ENCODE measurements around the gene TMEM30A.

TMEM30A gene

GRCh38 chr6:75284632-75285282, at the start of gene TMEM30A:
TMEM30A (minus strand) TSS chr6:75284792; CDS start chr6:75284638, 154 bp downstream.
- DNase-seq (ENCODE audit: low spot score): peak; percentile 97

GRCh38 chr6:75333676-75334200, 49.1 kb upstream of the TMEM30A start:
- no peak for DNase-seq (ENCODE audit: low spot score)

DNA sequence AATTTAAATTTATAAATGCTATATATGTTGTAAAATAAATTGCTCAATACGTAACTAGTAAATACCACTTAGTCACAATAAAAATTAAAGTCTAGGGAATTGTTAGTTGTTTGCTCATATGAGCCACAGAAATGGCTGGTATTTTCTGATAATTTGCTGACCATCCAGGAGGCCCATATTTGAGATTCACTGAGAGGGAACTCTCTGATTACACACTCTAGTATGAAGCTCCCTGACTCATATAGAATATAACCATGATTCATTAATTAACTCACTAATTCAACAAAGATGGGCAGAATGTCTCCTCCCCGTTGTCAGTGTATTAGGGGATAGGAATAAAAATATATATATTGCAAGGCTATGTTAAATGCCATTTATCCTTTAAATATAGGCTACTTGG, 46.6 kb upstream of the TMEM30A start:
- DNase-seq (ENCODE audit: low spot score): peak; percentile 11

DNA sequence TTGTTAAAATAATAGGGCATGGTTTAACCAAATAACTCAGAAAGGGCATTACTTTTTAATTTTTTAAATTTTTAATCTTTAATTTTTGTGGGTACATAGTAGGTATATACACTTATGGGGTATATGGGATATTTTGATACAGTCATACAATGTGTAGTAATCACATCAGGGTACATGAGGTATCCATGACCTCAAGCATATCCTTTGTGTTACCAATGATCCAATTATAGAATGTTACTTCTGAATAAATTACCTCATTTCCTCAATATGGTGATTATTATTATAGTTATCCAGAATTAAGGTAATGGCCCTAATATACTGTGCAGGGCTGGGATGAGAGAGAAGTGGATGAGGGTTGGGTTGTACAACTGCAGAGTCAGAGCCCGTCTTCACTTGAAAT, 45.1 kb upstream of the TMEM30A start:
- no peak for DNase-seq (ENCODE audit: low spot score)

GRCh38 chr6:75327807-75328206, 43.2 kb upstream of the TMEM30A start:
- no peak for DNase-seq (ENCODE audit: low spot score)

- DNase-seq (ENCODE audit: low spot score): no peak
Observed at GRCh38 chr6:75326557-75327258, 42.1 kb upstream of the TMEM30A start.

GRCh38 chr6:75318900-75319299, 34.3 kb upstream of the TMEM30A start:
- DNase-seq (ENCODE audit: low spot score): no peak

GRCh38 chr6:75317503-75318206, 33.1 kb upstream of the TMEM30A start:
- peak; percentile 64 for DNase-seq (ENCODE audit: low spot score)

GRCh38 chr6:75315978-75316377, 31.4 kb upstream of the TMEM30A start:
- no peak for DNase-seq (ENCODE audit: low spot score)

DNA sequence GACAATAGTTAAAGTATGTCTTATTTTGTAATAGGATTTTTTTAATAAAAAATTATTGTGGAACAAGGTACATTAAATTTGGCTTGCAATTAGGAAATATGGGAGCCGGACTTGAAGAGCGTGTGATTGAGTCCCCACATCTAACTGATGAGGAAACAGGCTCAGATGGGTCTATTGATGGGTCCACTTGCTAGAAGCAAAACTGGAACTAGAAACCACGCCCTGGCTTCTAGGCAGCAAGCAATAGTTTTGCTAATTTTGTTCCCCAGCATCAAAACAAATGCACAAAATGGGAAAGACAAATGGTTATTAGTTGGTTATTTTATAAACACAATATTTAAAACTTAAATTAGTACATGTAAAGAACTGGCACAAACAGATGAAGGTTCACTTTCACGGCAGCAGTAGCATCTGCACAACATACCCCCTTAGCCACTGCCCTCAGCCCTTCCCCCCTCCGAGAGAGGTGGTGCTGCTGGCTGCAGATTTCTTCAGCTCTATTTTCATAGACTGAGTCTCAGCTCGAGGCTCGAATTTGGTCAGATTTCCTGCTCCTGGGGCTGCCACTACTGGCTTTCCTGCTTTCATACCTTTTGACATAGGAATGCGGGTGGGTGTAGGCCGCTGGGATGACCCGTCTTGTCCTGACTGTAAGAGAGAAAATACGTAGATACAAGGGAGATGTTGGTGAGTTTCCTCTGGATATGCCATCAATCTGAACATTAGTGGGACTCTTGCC, 23.8 kb upstream of the TMEM30A start:
- DNase-seq (ENCODE audit: low spot score): no peak

- no peak for DNase-seq (ENCODE audit: low spot score)
Observed at GRCh38 chr6:75307364-75308004, 22.9 kb upstream of the TMEM30A start.

- DNase-seq (ENCODE audit: low spot score): no peak
Observed at GRCh38 chr6:75306064-75306463, 21.5 kb upstream of the TMEM30A start.

DNA sequence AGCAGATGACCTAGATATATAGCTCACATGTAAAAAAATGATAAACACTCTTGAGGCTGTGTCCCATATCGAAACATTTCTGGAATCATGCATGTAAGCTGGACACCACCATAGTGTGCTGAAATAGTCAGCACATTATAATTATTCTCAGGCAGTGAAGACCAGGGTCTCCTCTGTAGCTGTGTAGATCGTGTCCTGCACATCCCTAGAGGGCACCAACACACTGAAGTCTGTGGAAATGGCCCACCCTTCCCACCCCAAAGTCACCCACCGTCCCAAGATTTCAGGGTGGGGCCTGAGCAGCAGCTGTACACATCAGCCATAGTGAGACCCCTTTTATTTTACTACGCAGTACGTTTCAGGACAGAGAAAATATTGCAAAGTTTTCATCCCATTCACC, 21.0 kb upstream of the TMEM30A start:
- DNase-seq (ENCODE audit: low spot score): no peak

- DNase-seq (ENCODE audit: low spot score): no peak
Observed at GRCh38 chr6:75302280-75302679, 17.7 kb upstream of the TMEM30A start.

DNA sequence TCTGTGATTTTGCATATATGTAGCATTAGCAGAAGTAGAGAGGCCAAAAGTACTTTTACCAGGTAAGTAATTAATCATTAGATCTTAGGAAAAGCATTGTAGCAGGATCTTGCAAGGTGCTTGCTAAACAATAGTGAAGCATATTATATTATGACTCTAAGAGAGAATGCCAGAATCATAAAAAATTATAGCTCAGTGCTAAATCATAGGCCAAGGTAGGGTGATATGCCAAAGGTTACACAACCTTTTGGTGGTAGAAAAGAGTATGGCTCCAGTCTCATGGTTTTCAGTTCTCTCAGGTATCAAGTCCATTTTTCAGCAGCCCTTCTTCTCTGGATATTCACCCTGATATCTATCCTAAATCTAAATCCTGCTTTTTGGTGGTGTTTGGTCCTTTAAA, 16.9 kb upstream of the TMEM30A start:
- no peak for DNase-seq (ENCODE audit: low spot score)

- no peak for DNase-seq (ENCODE audit: low spot score)
Observed at GRCh38 chr6:75301088-75301487, 16.5 kb upstream of the TMEM30A start.

DNA sequence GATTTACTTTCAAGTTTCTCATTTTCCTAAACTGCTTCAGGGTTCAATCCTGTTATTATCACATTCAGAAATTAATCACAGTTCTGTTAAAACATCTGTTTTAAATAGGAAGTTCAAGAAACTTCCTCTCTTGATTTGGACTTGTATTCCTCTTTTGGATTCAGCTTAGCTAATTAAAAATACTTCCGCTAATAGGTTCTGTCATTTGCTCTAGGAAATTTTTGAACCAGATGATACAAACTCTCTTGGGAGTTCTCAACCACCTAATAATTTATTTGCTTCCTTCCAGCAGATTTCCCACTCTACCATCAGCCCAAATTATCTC, 15.9 kb upstream of the TMEM30A start:
- no peak for DNase-seq (ENCODE audit: low spot score)

DNA sequence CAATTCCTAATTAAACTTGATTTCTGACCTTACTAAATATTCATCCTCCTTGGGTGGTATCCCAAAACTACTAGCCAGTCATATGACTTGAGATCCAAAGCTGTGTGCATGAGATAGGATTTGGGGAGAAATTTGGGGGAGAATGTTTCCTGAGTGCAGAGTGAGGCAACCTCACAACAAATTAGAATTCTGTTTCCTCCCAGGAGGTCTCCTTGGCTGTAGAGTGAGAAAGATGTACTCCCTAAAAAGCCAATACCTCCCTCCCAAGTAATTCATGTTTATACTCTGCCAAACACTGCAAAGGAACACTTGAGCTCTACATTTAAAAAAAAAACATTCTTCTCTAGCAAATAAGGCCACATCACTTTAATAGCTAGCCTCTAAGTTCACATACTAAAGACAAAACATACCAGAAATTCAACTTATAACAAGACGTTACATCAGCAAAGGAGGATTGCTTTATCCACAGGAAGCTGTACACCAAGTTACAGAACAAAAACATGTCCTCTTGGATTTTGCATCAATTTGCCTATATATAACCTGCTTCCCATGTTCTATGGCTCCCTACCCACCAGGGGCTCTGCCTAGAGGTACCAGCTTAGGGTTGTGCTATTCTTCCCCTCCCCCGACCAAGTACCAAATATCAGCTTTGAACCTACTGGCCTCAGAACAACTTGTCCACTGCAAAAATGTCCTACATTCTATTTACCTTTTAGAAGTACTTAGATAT, 15.4 kb upstream of the TMEM30A start:
- DNase-seq (ENCODE audit: low spot score): no peak

DNA sequence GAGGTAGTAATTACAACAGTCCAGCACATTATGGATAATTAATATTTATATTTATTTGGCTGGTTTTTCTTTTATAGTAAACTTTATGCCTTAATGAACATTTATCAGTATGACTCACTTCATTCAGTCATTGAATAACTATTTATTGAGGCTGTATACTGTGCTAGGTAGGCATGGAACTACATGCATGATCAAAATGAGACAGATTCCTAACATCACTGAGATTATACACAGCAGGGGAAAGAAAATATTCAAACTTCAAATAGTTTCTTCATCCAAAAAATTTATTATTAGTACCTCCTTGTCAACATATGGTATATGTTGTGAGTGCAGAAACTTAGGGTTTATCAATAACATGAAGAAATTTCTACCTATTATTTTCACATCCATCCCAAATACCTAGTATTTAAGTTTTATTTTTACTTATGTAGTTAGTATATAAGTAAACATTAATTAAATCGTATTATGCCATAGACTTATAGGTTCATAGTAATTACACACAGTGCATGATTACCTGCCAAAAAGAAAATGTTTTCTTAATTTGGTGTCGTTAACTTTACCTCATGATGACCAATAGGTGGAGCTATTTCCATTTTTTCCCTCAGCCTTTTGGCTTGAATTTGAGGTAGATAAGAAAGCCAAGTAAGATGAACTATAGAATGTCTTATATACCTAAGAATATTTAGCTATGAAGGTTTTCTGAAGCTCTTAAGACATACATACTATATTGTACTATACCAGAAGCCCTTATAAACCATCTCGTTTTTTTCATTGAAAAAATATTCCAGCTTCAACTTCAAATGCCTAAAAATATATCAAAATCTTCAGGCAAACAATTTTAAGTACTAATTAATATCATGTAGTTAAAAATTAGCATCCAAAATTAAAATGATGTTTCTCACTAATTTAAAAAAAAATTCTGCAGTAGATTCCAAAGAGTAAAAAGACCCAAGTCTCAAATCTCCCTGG, 12.5 kb upstream of the TMEM30A start:
- DNase-seq (ENCODE audit: low spot score): peak; percentile 43

DNA sequence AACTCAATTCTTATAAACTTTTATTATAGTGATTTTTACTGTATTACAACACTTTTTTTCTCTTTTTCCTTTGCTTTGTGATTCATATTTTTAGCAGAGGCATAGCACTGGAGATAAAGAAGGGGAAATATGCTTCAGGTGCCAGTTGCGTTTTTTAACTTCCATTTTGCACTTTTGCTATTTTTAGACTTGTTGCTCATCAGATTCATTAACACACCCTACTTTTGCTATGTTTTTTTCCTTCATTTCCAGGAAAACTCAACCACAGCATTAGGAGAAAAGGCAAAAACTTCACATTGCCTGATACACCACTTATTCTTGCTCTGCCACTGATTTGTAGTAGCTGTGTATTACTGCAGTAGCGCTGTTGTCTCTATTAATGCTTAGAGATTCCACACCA, 8.0 kb upstream of the TMEM30A start:
- no peak for DNase-seq (ENCODE audit: low spot score)

All from GM03348 (cell line).